Measurements from ENCODE around the gene BMP5. TPM values are rescaled to one million over a fixed set of nuclear protein-coding genes. Genes with fewer than 3 reads are reported as not detected.
"Not testable (repeated sequence)": the region's sequence is repeated elsewhere in the genome, so short reads cannot be mapped to it uniquely, and the experiment has no call there.

The BMP5 gene
- not detected for total RNA-seq
- not detected for polyA plus RNA-seq
- 0 reads per million in 6 experiments for total RNA-seq

GRCh38 chr6:55875400-55875799, at the start of gene BMP5:
Gene BMP5, minus strand, starts transcription at chr6:55875590. Its CDS starts 725 bp downstream, at chr6:55874865.
- H3K27ac Mint-ChIP-seq = no peak within 1 kb of the TSS
- H3K27me3 Mint-ChIP-seq = no peaks in the 10 kb centered on the region
- no peaks in the 10 kb centered on the region for H3K36me3 Mint-ChIP-seq
- no peak within 1 kb of the TSS for H3K4me3 Mint-ChIP-seq
- no peaks in the 10 kb centered on the region for H3K4me1 Mint-ChIP-seq
- DNase-seq = no peak
- H3K9me3 Mint-ChIP-seq = peaks cover 0 to 14% (median 2%) of the 10 kb centered on the region in 9 donors
- ATAC-seq = no peak
- POLR2A ChIA-PET = no interaction called here

GRCh38 chr6:55922406-55922805, 47.0 kb upstream of the BMP5 start:
- no peaks in the 10 kb centered on the region for H3K27me3 Mint-ChIP-seq
- DNase-seq (no peak), ATAC-seq (no peak)
- no peak overlapping the region for H3K27ac Mint-ChIP-seq
- POLR2A ChIA-PET = no interaction called here
- no peaks in the 10 kb centered on the region for H3K4me1 Mint-ChIP-seq
- H3K9me3 Mint-ChIP-seq = peaks cover 2 to 21% (median 8%) of the 10 kb centered on the region in 9 donors
- H3K4me3 Mint-ChIP-seq = no peak overlapping the region
- no peaks in the 10 kb centered on the region for H3K36me3 Mint-ChIP-seq

- Mint-ChIP-seq H3K27ac (no peak overlapping the region), H3K4me1 (no peaks in the 10 kb centered on the region), H3K9me3 (peaks cover 0 to 13% (median 4%) of the 10 kb centered on the region in 9 donors), H3K4me3 (no peak overlapping the region), H3K36me3 (no peaks in the 10 kb centered on the region), H3K27me3 (no peaks in the 10 kb centered on the region)
- no peak for ATAC-seq
- POLR2A ChIA-PET = no interaction called here
- DNase-seq = no peak
Observed at GRCh38 chr6:55919716-55920308, 44.4 kb upstream of the BMP5 start.

- Mint-ChIP-seq H3K27ac (no peak overlapping the region), H3K4me1 (no peaks in the 10 kb centered on the region), H3K9me3 (peaks cover 0 to 9% (median 4%) of the 10 kb centered on the region in 9 donors), H3K36me3 (no peaks in the 10 kb centered on the region), H3K27me3 (no peaks in the 10 kb centered on the region), H3K4me3 (no peak overlapping the region)
- POLR2A ChIA-PET = no interaction called here
- ATAC-seq (no peak), DNase-seq (no peak)
Observed at GRCh38 chr6:55918639-55919038, 43.2 kb upstream of the BMP5 start.

GRCh38 chr6:55917751-55918415, 42.5 kb upstream of the BMP5 start:
- H3K27me3 Mint-ChIP-seq = no peaks in the 10 kb centered on the region
- no peaks in the 10 kb centered on the region for H3K36me3 Mint-ChIP-seq
- H3K9me3 Mint-ChIP-seq = peaks cover 0 to 9% (median 4%) of the 10 kb centered on the region in 9 donors
- ATAC-seq (no peak), DNase-seq (no peak)
- no peak overlapping the region for H3K4me3 Mint-ChIP-seq
- POLR2A ChIA-PET = no interaction called here
- no peaks in the 10 kb centered on the region for H3K4me1 Mint-ChIP-seq
- H3K27ac Mint-ChIP-seq = no peak overlapping the region

GRCh38 chr6:55916188-55916587, 40.8 kb upstream of the BMP5 start:
- Mint-ChIP-seq H3K27me3 (no peaks in the 10 kb centered on the region), H3K36me3 (no peaks in the 10 kb centered on the region), H3K4me3 (no peak overlapping the region), H3K9me3 (peaks cover 0 to 9% (median 3%) of the 10 kb centered on the region in 9 donors), H3K27ac (no peak overlapping the region), H3K4me1 (no peaks in the 10 kb centered on the region)
- ATAC-seq (no peak), DNase-seq (no peak)
- POLR2A ChIA-PET = no interaction called here

GRCh38 chr6:55913228-55914195, 38.1 kb upstream of the BMP5 start:
- ATAC-seq = no peak
- Mint-ChIP-seq H3K9me3 (peaks cover 0 to 8% (median 0%) of the 10 kb centered on the region in 9 donors), H3K27ac (no peak overlapping the region), H3K4me1 (no peaks in the 10 kb centered on the region), H3K4me3 (no peak overlapping the region), H3K36me3 (no peaks in the 10 kb centered on the region), H3K27me3 (no peaks in the 10 kb centered on the region)
- no peak for DNase-seq
- POLR2A ChIA-PET = no interaction called here

- H3K36me3 Mint-ChIP-seq, ATAC-seq, POLR2A ChIA-PET, H3K4me1 Mint-ChIP-seq, H3K9me3 Mint-ChIP-seq, H3K27ac Mint-ChIP-seq, DNase-seq, H3K27me3 Mint-ChIP-seq, H3K4me3 Mint-ChIP-seq: not testable (repeated sequence)
Observed at GRCh38 chr6:55910466-55910865, 35.1 kb upstream of the BMP5 start.

GRCh38 chr6:55909911-55910310, 34.5 kb upstream of the BMP5 start:
- H3K4me1 Mint-ChIP-seq, POLR2A ChIA-PET, DNase-seq, H3K27me3 Mint-ChIP-seq, H3K9me3 Mint-ChIP-seq, H3K27ac Mint-ChIP-seq, ATAC-seq, H3K36me3 Mint-ChIP-seq, H3K4me3 Mint-ChIP-seq: not testable (repeated sequence)

GRCh38 chr6:55902796-55903195, 27.4 kb upstream of the BMP5 start:
- ATAC-seq = no peak
- POLR2A ChIA-PET = no interaction called here
- H3K27me3 Mint-ChIP-seq = no peaks in the 10 kb centered on the region
- peaks cover 0 to 12% (median 0%) of the 10 kb centered on the region in 9 donors for H3K9me3 Mint-ChIP-seq
- DNase-seq = no peak
- H3K27ac Mint-ChIP-seq = no peak overlapping the region
- no peaks in the 10 kb centered on the region for H3K4me1 Mint-ChIP-seq
- no peaks in the 10 kb centered on the region for H3K36me3 Mint-ChIP-seq
- H3K4me3 Mint-ChIP-seq = no peak overlapping the region

GRCh38 chr6:55901765-55902270, 26.4 kb upstream of the BMP5 start:
- no peaks in the 10 kb centered on the region for H3K4me1 Mint-ChIP-seq
- POLR2A ChIA-PET = no interaction called here

GRCh38 chr6:55898342-55898741, 23.0 kb upstream of the BMP5 start:
- no peak overlapping the region for H3K27ac Mint-ChIP-seq
- peaks cover 0 to 23% (median 3%) of the 10 kb centered on the region in 9 donors for H3K9me3 Mint-ChIP-seq

More at GRCh38 chr6:55901765-55902270, 26.4 kb upstream of the BMP5 start:
- DNase-seq (no peak), ATAC-seq (no peak)
- Mint-ChIP-seq H3K4me3 (no peak overlapping the region), H3K27ac (no peak overlapping the region), H3K9me3 (peaks cover 0 to 12% (median 0%) of the 10 kb centered on the region in 9 donors), H3K36me3 (no peaks in the 10 kb centered on the region), H3K27me3 (no peaks in the 10 kb centered on the region)

GRCh38 chr6:55897346-55897745, 22.0 kb upstream of the BMP5 start:
- no peaks in the 10 kb centered on the region for H3K27me3 Mint-ChIP-seq
- H3K4me3 Mint-ChIP-seq = no peak overlapping the region
- POLR2A ChIA-PET = no interaction called here
- peaks cover 0 to 23% (median 3%) of the 10 kb centered on the region in 9 donors for H3K9me3 Mint-ChIP-seq
- ATAC-seq (no peak), DNase-seq (no peak)
- no peak overlapping the region for H3K27ac Mint-ChIP-seq
- H3K36me3 Mint-ChIP-seq = no peaks in the 10 kb centered on the region
- H3K4me1 Mint-ChIP-seq = no peaks in the 10 kb centered on the region

More at GRCh38 chr6:55898342-55898741, 23.0 kb upstream of the BMP5 start:
- ATAC-seq (no peak), DNase-seq (no peak)
- Mint-ChIP-seq H3K36me3 (no peaks in the 10 kb centered on the region), H3K4me1 (no peaks in the 10 kb centered on the region), H3K27me3 (no peaks in the 10 kb centered on the region), H3K4me3 (no peak overlapping the region)
- POLR2A ChIA-PET = no interaction called here
